Keratinocyte (primary cell): Measurements from ENCODE around the gene PLXDC2.

Experiments used
- EZH2 ChIP-seq: IDR thresholded peaks from one replicate; pipeline ENCODE4 v1.6.1; 2012; ENCODE audit warnings: inconsistent platforms, mild to moderate bottlenecking, low read length, moderate library complexity
- TF ChIP-seq, protein P1 (sequence below), 3 experiments: IDR thresholded peaks in 1 of 3; conservative IDR thresholded peaks in 1 of 3; optimal IDR thresholded peaks in 1 of 3; 2 replicates in 2 of 3; 3 replicates in 1 of 3; pipeline versions ENCODE3 to v1.5.1; 2011; ENCODE audit warnings: low read length in 3 of 3, mild to moderate bottlenecking in 3 of 3, moderate library complexity in 2 of 3, control low read depth in 1 of 3, inconsistent platforms in 1 of 3; ENCODE audit not compliant: insufficient read depth in 2 of 3; ENCODE audit errors: extremely low read depth in 1 of 3

DNA sequence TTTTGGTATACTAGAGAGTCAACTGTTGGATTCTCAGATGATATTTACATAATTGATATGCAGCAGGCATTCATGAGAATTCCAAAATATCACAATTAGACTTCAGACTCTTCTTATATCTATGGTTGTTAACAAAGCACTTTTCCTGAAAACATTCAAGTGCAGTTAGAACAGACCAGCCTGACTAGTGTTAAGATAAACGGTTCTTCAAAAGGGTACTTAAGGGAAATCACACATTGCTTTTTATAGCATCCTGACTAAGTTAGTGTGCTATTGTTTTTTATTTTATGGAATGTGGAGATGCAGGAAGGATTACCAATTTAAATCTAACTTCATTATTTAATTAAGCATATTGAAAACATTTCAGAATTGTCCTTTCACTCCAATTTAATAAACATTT is 405.1 kb downstream of the PLXDC2 start:
- TF ChIP-seq EZH2: no peak
- TF ChIP-seq, protein P1, sequence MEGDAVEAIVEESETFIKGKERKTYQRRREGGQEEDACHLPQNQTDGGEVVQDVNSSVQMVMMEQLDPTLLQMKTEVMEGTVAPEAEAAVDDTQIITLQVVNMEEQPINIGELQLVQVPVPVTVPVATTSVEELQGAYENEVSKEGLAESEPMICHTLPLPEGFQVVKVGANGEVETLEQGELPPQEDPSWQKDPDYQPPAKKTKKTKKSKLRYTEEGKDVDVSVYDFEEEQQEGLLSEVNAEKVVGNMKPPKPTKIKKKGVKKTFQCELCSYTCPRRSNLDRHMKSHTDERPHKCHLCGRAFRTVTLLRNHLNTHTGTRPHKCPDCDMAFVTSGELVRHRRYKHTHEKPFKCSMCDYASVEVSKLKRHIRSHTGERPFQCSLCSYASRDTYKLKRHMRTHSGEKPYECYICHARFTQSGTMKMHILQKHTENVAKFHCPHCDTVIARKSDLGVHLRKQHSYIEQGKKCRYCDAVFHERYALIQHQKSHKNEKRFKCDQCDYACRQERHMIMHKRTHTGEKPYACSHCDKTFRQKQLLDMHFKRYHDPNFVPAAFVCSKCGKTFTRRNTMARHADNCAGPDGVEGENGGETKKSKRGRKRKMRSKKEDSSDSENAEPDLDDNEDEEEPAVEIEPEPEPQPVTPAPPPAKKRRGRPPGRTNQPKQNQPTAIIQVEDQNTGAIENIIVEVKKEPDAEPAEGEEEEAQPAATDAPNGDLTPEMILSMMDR (optimal IDR thresholded peaks at IDR 0.05 in 1 of 3, IDR thresholded peaks at IDR 0.05 in 1 of 3, conservative IDR thresholded peaks at IDR 0.05 in 1 of 3; ENCODE audit: extremely low read depth in 1 of 3, insufficient read depth in 2 of 3, low read length in 3 of 3): no peak
